Renal pelvis (tissue), 4 donors: ENCODE data around the gene GRM8. TPM values are rescaled to one million over a fixed set of nuclear protein-coding genes. Genes with fewer than 3 reads are reported as not detected.
A peak's percentile ranks its signal among the peaks of the same experiment; 100 is the strongest.

ENCODE experiments used
- DNase-seq: peaks from one replicate; pipeline ENCODE4 v3.0.0-alpha.2; 2013
- polyA plus RNA-seq, 3 donors: library from polyadenylated mRNA; unstranded; fragments of 120-200 nt; gene quantifications; one replicate each; pipeline ENCODE4 v1.2.1, GENCODE V29; 2013; ENCODE audit not compliant: insufficient read length in 3 of 3

Gene GRM8
- polyA plus RNA-seq, 3 donors: 8.3 to 9.5 (median 9.1) TPM

DNA sequence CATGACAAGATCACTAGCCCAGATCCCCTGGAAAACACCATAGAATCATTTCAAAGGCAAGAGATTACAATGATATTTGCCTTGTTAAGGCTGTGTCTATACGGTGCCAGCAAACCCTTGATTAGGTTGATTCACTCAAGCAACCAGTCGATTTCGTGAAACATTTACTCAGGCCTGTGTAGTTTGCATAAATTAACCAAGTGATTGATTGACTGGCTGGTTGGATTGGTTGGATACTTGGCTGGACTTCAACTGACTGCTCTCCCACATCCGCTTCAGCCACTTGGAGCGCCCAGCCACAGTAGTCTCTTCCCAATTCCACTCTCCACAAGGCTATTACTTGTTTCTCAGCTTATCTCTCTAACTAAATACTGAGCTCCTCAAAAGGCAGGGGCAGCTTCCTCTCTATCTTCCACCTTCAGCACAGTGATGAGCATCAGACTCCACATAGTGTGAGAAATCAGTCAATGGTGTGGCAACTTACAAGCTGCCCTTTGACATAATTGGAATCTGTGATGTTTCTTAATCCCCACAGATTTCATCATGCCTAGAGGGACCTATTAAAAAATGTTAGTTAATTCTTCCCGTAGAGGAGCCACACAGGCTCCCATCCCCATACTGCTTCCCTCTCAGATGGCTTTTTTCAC, 217.4 kb downstream of the GRM8 start:
- peak; percentile 61 for DNase-seq

- DNase-seq: no peak
These were observed 218.4 kb downstream of the GRM8 start for GRCh38 chr7:127034186-127034806.

- no peak for DNase-seq
These were observed 222.9 kb downstream of the GRM8 start for GRCh38 chr7:127029823-127030222.

DNA sequence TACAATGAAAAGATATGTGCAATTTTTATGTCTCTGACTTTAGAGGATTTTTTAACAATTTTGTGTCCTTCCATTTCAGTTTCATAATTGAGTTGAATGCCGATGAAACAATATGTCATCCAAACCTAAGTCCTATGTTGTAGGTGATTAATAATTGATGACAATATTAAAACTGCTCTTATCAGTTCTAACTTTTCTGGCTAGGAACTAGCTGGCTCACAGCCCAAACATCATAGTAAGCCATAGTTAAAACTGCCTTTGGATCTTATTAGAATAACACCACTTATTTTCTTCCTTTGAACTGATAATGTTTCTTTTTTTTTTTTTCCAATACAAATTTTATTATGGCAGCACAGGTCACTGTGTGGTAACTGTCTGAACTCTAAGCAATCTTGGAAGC, 230.9 kb downstream of the GRM8 start:
- DNase-seq: no peak

DNA sequence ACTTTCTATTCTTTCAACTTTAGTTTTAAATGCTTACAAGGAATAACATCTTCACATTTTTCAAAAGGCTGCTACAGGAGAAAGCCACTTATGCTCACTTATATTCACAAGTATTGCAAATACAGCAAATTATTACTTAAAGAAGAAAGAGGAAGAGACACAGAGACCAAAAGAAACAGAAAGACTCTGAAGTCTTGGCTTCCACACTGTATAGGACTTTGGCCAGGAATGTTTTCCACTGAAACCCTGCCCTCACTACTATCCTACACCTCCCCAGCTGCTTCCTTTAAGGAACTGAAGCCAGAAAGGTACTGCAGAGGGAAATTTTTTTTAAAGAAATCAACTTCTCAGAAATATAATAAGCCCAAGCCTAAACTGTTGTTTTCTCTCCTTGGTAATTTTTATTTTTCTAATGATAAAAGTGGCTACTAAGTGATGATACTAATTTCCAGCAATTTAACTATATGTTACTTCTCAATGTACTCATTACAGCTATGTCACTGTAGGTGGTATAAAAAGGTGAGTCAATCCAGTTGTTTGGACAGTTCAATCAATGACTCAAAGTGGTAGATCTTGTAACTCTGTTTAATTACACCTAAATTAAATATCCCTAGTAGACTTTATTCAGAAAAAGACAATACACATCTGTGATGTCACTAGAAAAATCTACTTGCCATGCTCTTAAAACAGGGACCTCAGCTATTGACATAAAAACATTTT, 231.6 kb downstream of the GRM8 start:
- no peak for DNase-seq

- no peak for DNase-seq
These were observed 233.9 kb downstream of the GRM8 start for GRCh38 chr7:127018889-127019288.

GRCh38 chr7:127017196-127017595, 235.5 kb downstream of the GRM8 start:
- no peak for DNase-seq

GRCh38 chr7:127000725-127001124, 252.0 kb downstream of the GRM8 start:
- no peak for DNase-seq

GRCh38 chr7:126996659-126997058, 256.1 kb downstream of the GRM8 start:
- no peak for DNase-seq

GRCh38 chr7:126993626-126994213, 259.0 kb downstream of the GRM8 start:
- no peak for DNase-seq

GRCh38 chr7:126988022-126988421, 264.7 kb downstream of the GRM8 start:
- no peak for DNase-seq

DNA sequence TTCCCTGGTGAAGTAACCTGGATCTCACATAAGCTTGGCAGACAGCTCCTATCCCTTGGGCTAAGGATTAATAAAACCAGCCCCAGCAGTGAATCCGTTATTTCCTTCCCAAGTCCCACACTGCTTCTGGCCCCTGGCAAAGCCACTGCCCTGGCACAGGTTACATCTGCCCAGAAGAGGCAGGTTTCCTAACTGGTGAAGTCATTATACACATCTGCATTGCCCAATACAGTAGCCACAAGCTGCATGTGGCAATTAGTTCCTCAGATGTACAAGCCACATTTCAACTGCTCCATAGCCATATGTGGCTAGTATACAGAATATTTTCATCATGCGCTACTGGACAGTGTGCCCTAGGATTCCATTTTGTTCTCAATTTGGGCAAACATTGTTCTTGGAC, 273.0 kb downstream of the GRM8 start:
- no peak for DNase-seq

GRCh38 chr7:126978865-126979264, 273.9 kb downstream of the GRM8 start:
- DNase-seq: no peak

GRCh38 chr7:126973066-126973465, 279.7 kb downstream of the GRM8 start:
- no peak for DNase-seq

GRCh38 chr7:126972571-126972970, 280.2 kb downstream of the GRM8 start:
- no peak for DNase-seq

DNA sequence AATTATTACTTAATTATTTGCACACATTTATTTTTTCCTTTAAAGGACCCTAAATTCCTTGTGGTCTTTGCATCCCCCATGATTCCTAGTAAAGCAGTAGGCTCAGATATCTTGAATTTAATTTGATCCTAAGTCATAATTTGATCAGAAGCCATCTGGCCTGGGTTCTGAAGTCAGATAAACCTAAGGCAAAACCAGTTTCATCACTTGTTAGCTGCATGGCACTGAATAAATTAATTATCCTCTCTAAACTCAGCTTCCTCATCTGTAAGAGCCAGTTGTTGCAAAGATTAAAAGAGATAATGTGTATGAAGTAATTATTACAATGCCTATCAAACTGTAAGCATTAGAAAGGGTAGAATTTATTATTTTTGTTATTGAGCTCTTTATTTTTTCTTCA, 293.1 kb downstream of the GRM8 start:
- no peak for DNase-seq

DNA sequence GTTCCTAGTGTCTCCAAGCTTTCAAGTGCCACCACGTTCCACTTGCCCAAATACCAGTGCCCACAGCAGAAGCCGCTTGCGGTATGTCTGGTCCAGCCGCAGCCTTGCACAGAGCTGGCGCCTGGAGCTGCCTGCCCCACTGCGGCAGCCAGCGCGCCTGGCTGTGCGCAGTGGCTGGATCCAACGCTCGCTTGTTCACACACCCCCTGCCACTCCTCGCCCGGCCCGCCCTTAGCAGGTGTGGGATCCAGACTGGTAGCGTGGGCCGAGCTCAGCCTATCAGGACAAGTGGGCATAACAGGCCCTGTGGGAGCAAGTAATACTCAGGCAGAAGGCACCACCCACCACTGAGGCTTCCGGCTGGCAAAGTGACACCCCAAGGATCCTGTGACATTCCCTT, 294.4 kb downstream of the GRM8 start:
- DNase-seq: no peak

DNA sequence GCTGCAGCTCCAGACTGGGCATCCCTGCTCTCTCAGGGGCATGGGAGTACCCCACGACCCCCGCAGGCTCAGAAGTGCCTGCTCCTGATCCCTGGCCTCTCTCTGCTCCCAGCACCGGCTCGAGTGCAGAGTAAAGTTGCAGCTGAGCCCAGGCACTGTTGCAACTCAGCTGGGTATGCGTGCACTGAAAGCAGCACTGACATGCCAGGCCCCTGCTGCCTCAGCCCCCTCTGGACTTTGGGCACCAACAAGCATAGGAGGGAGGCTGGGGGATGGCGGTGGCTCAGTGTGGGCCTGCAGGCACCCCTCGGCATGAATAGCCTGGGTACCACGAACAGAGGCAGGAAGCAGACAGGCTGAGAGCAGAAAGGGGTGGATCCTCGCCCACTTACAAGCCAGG, 295.3 kb downstream of the GRM8 start:
- DNase-seq: no peak

- DNase-seq: no peak
These were observed 299.3 kb downstream of the GRM8 start for GRCh38 chr7:126953461-126953860.

GRCh38 chr7:126948664-126949063, 304.1 kb downstream of the GRM8 start:
- DNase-seq: no peak

- DNase-seq: no peak
These were observed 311.9 kb downstream of the GRM8 start for GRCh38 chr7:126940723-126941307.

DNA sequence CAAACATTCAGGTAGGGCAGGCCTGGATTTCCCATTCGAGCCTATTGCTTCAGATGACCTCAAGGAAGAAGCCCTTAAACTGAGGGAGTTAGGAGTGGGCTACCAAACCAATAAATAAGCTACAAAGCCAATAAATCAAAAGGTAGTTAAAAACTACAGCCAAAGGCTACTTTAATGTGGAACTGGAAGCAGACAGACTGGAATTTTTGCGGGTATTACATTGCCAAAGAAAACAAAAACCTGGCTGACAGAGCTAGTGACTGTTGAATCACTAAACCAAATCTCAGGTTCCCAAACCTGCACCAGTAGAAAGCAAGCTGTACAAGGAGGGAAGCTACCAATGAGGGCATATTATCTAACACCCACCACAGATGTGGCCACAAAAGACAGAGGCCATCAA, 315.6 kb downstream of the GRM8 start:
- peak; percentile 36 for DNase-seq

- no peak for DNase-seq
These were observed 321.2 kb downstream of the GRM8 start for GRCh38 chr7:126931581-126931980.
